Activated naive CD4-positive, alpha-beta T cell treated with anti-CD3 and anti-CD28 coated beads, Interleukin-2, amount 10 ng/mL, durations not matched to agents 7 days and 5 days (primary cell): Measurements from ENCODE around the gene GLP1R.

Experiments used
- CTCF ChIA-PET: fragments of 350-600 bp; sonication (Branson Sonifier 250); formaldehyde crosslinking; loops from one replicate; lab custom pipeline; 2021; ENCODE audit warnings: antibody characterized with exemption; lab: Charles Lee
- DNase-seq: peaks from one replicate; pipeline ENCODE4 v3.0.0-alpha.2; 2020
- H3K27ac Mint-ChIP-seq: one replicate; pipeline ENCODE4 v1.8.0; 2021; ENCODE audit warnings: mild to moderate bottlenecking, moderate library complexity, mixed read lengths
- H3K27me3 Mint-ChIP-seq: one replicate; pipeline ENCODE4 v1.8.0; 2021; ENCODE audit warnings: mild to moderate bottlenecking, mixed read lengths
- H3K36me3 Mint-ChIP-seq: one replicate; pipeline ENCODE4 v1.8.0; 2021; ENCODE audit warnings: mixed read lengths
- H3K4me1 Mint-ChIP-seq: one replicate; pipeline ENCODE4 v1.8.0; 2021; ENCODE audit warnings: mixed read lengths
- H3K4me3 Mint-ChIP-seq: one replicate; pipeline ENCODE4 v1.8.0; 2021; ENCODE audit warnings: mild to moderate bottlenecking, moderate library complexity, mixed read lengths
- H3K9me3 Mint-ChIP-seq: one replicate; pipeline ENCODE4 v1.8.0; 2021; ENCODE audit warnings: mixed read lengths

Gene GLP1R

GRCh38 chr6:39026175-39026574 is 22.4 kb upstream of the GLP1R start:
- CTCF ChIA-PET: interaction anchor here (0.6 to 1.3 kb wide), 3 partner anchors 13 to 425 kb away, joined by 3 to 4 read pairs (median 3); no protein-coding TSS in a partner anchor
- H3K36me3 Mint-ChIP-seq: no peaks in the 10 kb centered on the region

GRCh38 chr6:39029156-39030011 is 19.2 kb upstream of the GLP1R start:
- H3K9me3 Mint-ChIP-seq: no peaks in the 10 kb centered on the region

More at GRCh38 chr6:39026175-39026574, 22.4 kb upstream of the GLP1R start:
- H3K9me3 Mint-ChIP-seq: no peaks in the 10 kb centered on the region
- H3K4me1 Mint-ChIP-seq: no peaks in the 10 kb centered on the region
- H3K27ac Mint-ChIP-seq: no peak overlapping the region
- peaks cover 13% of the 10 kb centered on the region for H3K27me3 Mint-ChIP-seq
- no peak for DNase-seq
- no peak overlapping the region for H3K4me3 Mint-ChIP-seq

GRCh38 chr6:39035681-39036080 is 12.9 kb upstream of the GLP1R start:
- CTCF ChIA-PET: no interaction called here
- Mint-ChIP-seq H3K27ac (no peak overlapping the region), H3K4me3 (no peak overlapping the region), H3K27me3 (peaks cover 70% of the 10 kb centered on the region), H3K4me1 (no peaks in the 10 kb centered on the region), H3K36me3 (no peaks in the 10 kb centered on the region), H3K9me3 (no peaks in the 10 kb centered on the region)
- no peak for DNase-seq

More at GRCh38 chr6:39029156-39030011, 19.2 kb upstream of the GLP1R start:
- no peaks in the 10 kb centered on the region for H3K4me1 Mint-ChIP-seq
- H3K4me3 Mint-ChIP-seq: no peak overlapping the region
- peaks cover 36% of the 10 kb centered on the region for H3K27me3 Mint-ChIP-seq
- CTCF ChIA-PET: interaction anchor here (1.0 to 2.0 kb wide), 8 partner anchors 9 to 278 kb away, joined by 3 to 6 read pairs (median 4); no protein-coding TSS in a partner anchor
- DNase-seq: peak; percentile 60
- H3K27ac Mint-ChIP-seq: no peak overlapping the region
- H3K36me3 Mint-ChIP-seq: no peaks in the 10 kb centered on the region

- Mint-ChIP-seq H3K36me3 (no peaks in the 10 kb centered on the region), H3K27me3 (peaks cover 76% of the 10 kb centered on the region), H3K27ac (no peak overlapping the region), H3K4me3 (no peak overlapping the region), H3K9me3 (no peaks in the 10 kb centered on the region), H3K4me1 (no peaks in the 10 kb centered on the region)
- no peak for DNase-seq
- CTCF ChIA-PET: interaction anchor here (1.1 to 1.7 kb wide), 2 partner anchors 8 kb away, joined by 3 to 6 read pairs; no protein-coding TSS in a partner anchor
Observed at GRCh38 chr6:39037082-39037508, 11.5 kb upstream of the GLP1R start.

- Mint-ChIP-seq H3K9me3 (peaks cover 3% of the 10 kb centered on the region), H3K4me3 (no peak overlapping the region), H3K27me3 (peaks cover 74% of the 10 kb centered on the region), H3K36me3 (no peaks in the 10 kb centered on the region), H3K4me1 (no peaks in the 10 kb centered on the region), H3K27ac (no peak overlapping the region)
- DNase-seq: no peak
- CTCF ChIA-PET: interaction anchor here (1.7 kb wide), 1 partner anchor 8 kb away, joined by 6 read pairs; no protein-coding TSS in a partner anchor
Observed at GRCh38 chr6:39037707-39038106, 10.9 kb upstream of the GLP1R start.

GRCh38 chr6:39040080-39040673 is 8.4 kb upstream of the GLP1R start:
- no peak for DNase-seq
- H3K4me3 Mint-ChIP-seq: no peak overlapping the region
- CTCF ChIA-PET: interaction anchor here (0.8 to 1.0 kb wide), 2 partner anchors 11 kb away, joined by 3 read pairs; no protein-coding TSS in a partner anchor
- peaks cover 69% of the 10 kb centered on the region for H3K27me3 Mint-ChIP-seq
- no peaks in the 10 kb centered on the region for H3K36me3 Mint-ChIP-seq
- H3K27ac Mint-ChIP-seq: no peak overlapping the region
- H3K9me3 Mint-ChIP-seq: peaks cover 3% of the 10 kb centered on the region
- H3K4me1 Mint-ChIP-seq: no peaks in the 10 kb centered on the region

- Mint-ChIP-seq H3K9me3 (peaks cover 3% of the 10 kb centered on the region), H3K4me1 (no peaks in the 10 kb centered on the region), H3K4me3 (no peak overlapping the region), H3K27me3 (peaks cover 63% of the 10 kb centered on the region), H3K36me3 (no peaks in the 10 kb centered on the region), H3K27ac (no peak overlapping the region)
- DNase-seq: no peak
- CTCF ChIA-PET: interaction anchor here (0.5 to 1.0 kb wide), 2 partner anchors 12 to 650 kb away, joined by 3 read pairs; no protein-coding TSS in a partner anchor
Observed at GRCh38 chr6:39041072-39041471, 7.5 kb upstream of the GLP1R start.

- CTCF ChIA-PET: no interaction called here
Observed at GRCh38 chr6:39043776-39044175, 4.8 kb upstream of the GLP1R start.

GRCh38 chr6:39044181-39044580 is 4.4 kb upstream of the GLP1R start:
- Mint-ChIP-seq H3K27me3 (peaks cover 67% of the 10 kb centered on the region), H3K4me1 (peaks cover 2% of the 10 kb centered on the region), H3K36me3 (no peaks in the 10 kb centered on the region), H3K9me3 (peaks cover 3% of the 10 kb centered on the region), H3K27ac (no peak overlapping the region), H3K4me3 (no peak overlapping the region)
- no peak for DNase-seq
- CTCF ChIA-PET: interaction anchor here (1.7 kb wide), 1 partner anchor 259 kb away, joined by 5 read pairs; no protein-coding TSS in a partner anchor

More at GRCh38 chr6:39043776-39044175, 4.8 kb upstream of the GLP1R start:
- DNase-seq: no peak
- peaks cover 3% of the 10 kb centered on the region for H3K9me3 Mint-ChIP-seq
- H3K4me1 Mint-ChIP-seq: no peaks in the 10 kb centered on the region
- H3K4me3 Mint-ChIP-seq: no peak overlapping the region
- no peaks in the 10 kb centered on the region for H3K36me3 Mint-ChIP-seq
- peaks cover 65% of the 10 kb centered on the region for H3K27me3 Mint-ChIP-seq
- H3K27ac Mint-ChIP-seq: no peak overlapping the region

- H3K4me3 Mint-ChIP-seq: no peak overlapping the region
- no peak overlapping the region for H3K27ac Mint-ChIP-seq
- peaks cover under 1% of the 10 kb centered on the region for H3K9me3 Mint-ChIP-seq
- peaks cover 75% of the 10 kb centered on the region for H3K27me3 Mint-ChIP-seq
- no peaks in the 10 kb centered on the region for H3K36me3 Mint-ChIP-seq
- CTCF ChIA-PET: interaction anchor here (0.6 to 0.9 kb wide), 2 partner anchors 44 to 119 kb away, joined by 3 read pairs; no protein-coding TSS in a partner anchor
- DNase-seq: no peak
- peaks cover 11% of the 10 kb centered on the region for H3K4me1 Mint-ChIP-seq
Observed at GRCh38 chr6:39047434-39048327, 900 bp upstream of the GLP1R start.

GRCh38 chr6:39049575-39050283 is 1.1 kb downstream of the GLP1R start:
- Mint-ChIP-seq H3K36me3 (no peaks in the 10 kb centered on the region), H3K9me3 (no peaks in the 10 kb centered on the region), H3K27ac (no peak overlapping the region), H3K4me1 (peaks cover 11% of the 10 kb centered on the region), H3K27me3 (peaks cover 70% of the 10 kb centered on the region), H3K4me3 (no peak overlapping the region)
- no peak for DNase-seq
- CTCF ChIA-PET: interaction anchor here (1.1 kb wide), 1 partner anchor 253 kb away, joined by 5 read pairs; no protein-coding TSS in a partner anchor

GRCh38 chr6:39050453-39051112 is 2.0 kb downstream of the GLP1R start:
- H3K27me3 Mint-ChIP-seq: peaks cover 70% of the 10 kb centered on the region
- CTCF ChIA-PET: interaction anchor here (1.1 to 1.3 kb wide), 3 partner anchors 8 to 254 kb away, joined by 3 to 5 read pairs (median 3); no protein-coding TSS in a partner anchor
- no peaks in the 10 kb centered on the region for H3K9me3 Mint-ChIP-seq
- no peaks in the 10 kb centered on the region for H3K36me3 Mint-ChIP-seq
- peaks cover 11% of the 10 kb centered on the region for H3K4me1 Mint-ChIP-seq
- H3K4me3 Mint-ChIP-seq: no peak overlapping the region
- no peak overlapping the region for H3K27ac Mint-ChIP-seq
- no peak for DNase-seq
